ENCODE measurements around the gene SLC30A1. TPM values are rescaled to one million over a fixed set of nuclear protein-coding genes. Genes with fewer than 3 reads are reported as not detected.

Gene SLC30A1
- total RNA-seq, 4 donors from 2014 or later, result 1.3 to 3.0 (median 2.1) TPM

DNA sequence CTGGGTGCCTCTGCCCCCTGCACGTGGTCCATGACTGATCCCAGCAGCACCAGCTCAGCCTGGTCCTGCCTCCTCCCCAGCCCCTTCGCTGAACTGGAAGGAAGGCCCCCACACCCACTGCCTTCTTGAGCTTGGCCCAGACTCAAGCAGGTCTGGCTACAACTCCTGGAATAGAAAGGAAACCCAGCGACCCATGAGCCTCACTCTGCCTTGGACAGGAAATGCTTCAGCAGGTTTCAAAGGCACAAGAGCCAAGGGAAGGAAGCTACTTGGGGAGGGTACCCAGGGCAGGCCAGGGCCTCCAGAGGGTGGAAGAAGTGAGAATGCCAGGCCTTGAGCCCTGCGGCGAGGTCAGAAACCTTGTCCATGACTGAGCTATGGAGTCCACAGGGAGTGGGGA, 51.1 kb downstream of the SLC30A1 start:
- ATAC-seq (no peak), DNase-seq (no peak)
- Histone ChIP-seq H3K4me1 (peaks cover 0 to 12% of the 10 kb centered on the region in 2 donors), H3K9me3 (no peaks in the 10 kb centered on the region), H3K36me3 (no peaks in the 10 kb centered on the region), H3K4me3 (no peak overlapping the region), H3K27me3 (no peaks in the 10 kb centered on the region), H3K27ac (no peak overlapping the region)
- TF ChIP-seq POLR2A (IDR thresholded peaks at IDR 0.05), result no peak
- TF ChIP-seq, protein P1, sequence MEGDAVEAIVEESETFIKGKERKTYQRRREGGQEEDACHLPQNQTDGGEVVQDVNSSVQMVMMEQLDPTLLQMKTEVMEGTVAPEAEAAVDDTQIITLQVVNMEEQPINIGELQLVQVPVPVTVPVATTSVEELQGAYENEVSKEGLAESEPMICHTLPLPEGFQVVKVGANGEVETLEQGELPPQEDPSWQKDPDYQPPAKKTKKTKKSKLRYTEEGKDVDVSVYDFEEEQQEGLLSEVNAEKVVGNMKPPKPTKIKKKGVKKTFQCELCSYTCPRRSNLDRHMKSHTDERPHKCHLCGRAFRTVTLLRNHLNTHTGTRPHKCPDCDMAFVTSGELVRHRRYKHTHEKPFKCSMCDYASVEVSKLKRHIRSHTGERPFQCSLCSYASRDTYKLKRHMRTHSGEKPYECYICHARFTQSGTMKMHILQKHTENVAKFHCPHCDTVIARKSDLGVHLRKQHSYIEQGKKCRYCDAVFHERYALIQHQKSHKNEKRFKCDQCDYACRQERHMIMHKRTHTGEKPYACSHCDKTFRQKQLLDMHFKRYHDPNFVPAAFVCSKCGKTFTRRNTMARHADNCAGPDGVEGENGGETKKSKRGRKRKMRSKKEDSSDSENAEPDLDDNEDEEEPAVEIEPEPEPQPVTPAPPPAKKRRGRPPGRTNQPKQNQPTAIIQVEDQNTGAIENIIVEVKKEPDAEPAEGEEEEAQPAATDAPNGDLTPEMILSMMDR (IDR thresholded peaks at IDR 0.05 in 4 of 5, conservative IDR thresholded peaks at IDR 0.05 in 1 of 5), result no peak
- in situ Hi-C loops (cut with MboI; ENCODE audit: low sequenced_read_pairs in 4 of 4) (no loop called here), intact Hi-C loops (cut with DNase I; ENCODE audit: low total_unique reads) (no loop called here)

DNA sequence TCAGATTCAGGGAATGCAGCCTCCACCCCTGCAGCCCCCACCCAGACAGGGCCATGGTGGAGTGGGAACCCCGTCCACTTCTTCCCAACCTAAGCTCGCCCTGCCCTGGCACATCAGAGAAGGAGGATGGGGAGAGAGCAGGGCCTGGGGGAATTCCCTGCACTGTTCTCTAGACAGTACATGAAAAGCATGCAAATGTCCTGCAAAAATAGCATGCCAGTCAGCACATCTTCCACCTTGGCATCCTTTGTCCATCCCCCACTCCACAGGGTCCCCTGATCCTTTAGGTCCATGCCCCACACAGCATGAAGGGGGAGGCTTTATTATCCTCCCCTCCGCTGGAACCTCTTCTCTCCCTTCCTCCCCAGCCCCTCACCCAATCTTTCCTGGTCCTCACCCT, 52.0 kb downstream of the SLC30A1 start:
- intact Hi-C loops (cut with DNase I; ENCODE audit: low total_unique reads), result no loop called here
- H3K27ac ChIP-seq, result no peak overlapping the region

DNA sequence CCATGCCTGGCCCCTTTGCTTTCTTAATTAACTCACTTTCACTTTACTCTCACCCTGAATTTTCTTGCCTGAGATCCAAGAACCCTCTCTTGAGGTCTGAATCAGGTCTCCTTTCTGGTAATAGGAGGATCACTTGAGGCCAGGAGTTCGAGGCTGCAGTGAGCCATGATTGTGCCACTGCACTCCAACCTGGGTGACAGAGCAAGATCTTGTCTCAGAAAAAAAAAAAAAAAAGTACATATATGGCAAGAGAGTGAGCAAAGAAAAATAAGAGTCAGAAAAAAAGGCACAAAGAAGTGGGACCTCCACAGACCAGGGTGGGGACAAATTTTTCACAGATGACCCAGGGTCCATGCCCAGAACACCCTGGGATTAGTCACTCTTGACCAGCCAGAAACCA, 52.9 kb downstream of the SLC30A1 start:
- no peaks in the 10 kb centered on the region for H3K36me3 ChIP-seq
- peaks cover 0 to 3% of the 10 kb centered on the region in 2 donors for H3K4me1 ChIP-seq
- DNase-seq (no peak), ATAC-seq (no peak)
- no peak overlapping the region for H3K27ac ChIP-seq
- no peaks in the 10 kb centered on the region for H3K27me3 ChIP-seq
- H3K4me3 ChIP-seq, result no peak overlapping the region
- intact Hi-C loops (cut with DNase I; ENCODE audit: low total_unique reads), result no loop called here
- no peak for TF ChIP-seq POLR2A (IDR thresholded peaks at IDR 0.05)
- TF ChIP-seq, protein P1 (IDR thresholded peaks at IDR 0.05 in 4 of 5, conservative IDR thresholded peaks at IDR 0.05 in 1 of 5), result no peak
- H3K9me3 ChIP-seq, result no peaks in the 10 kb centered on the region
- in situ Hi-C loops (cut with MboI; ENCODE audit: low sequenced_read_pairs in 4 of 4), result no loop called here

More for the DNA sequence above, 52.0 kb downstream of the SLC30A1 start:
- H3K4me1 ChIP-seq, result peaks cover 0 to 8% of the 10 kb centered on the region in 2 donors
- no peaks in the 10 kb centered on the region for H3K36me3 ChIP-seq
- no peaks in the 10 kb centered on the region for H3K9me3 ChIP-seq
- in situ Hi-C loops (cut with MboI; ENCODE audit: low sequenced_read_pairs in 4 of 4), result no loop called here
- no peak overlapping the region for H3K4me3 ChIP-seq
- no peak for ATAC-seq
- DNase-seq, result no peak
- TF ChIP-seq, protein P1 (IDR thresholded peaks at IDR 0.05 in 4 of 5, conservative IDR thresholded peaks at IDR 0.05 in 1 of 5), result no peak
- TF ChIP-seq POLR2A (IDR thresholded peaks at IDR 0.05), result no peak
- no peaks in the 10 kb centered on the region for H3K27me3 ChIP-seq

DNA sequence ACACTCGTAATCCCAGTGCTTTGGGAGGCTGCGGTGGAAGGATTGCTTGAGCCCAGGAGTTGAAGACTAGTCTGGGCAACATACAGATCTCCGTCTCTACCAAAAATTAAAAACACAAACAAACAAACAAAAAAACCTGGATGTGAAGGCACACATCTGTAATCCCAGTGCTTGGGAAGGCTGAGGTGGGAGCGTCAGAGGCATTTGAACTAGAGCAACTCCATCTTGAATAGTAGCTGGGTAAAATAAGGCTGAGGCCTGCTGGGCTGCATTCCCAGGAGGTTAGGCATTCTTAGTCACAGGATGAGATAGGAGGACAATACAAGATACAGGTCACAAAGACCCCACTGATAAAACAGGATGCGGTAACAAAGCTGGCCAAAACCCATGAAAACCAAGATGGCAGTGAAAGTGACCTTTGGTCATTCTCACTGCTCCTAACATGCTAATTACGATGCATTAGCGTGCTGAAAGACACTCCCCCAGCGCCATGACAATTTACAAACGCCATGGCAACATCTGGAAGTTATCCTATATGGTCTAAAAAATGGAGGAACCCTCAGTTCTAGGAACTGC, 53.8 kb downstream of the SLC30A1 start:
- no peak for ATAC-seq
- Histone ChIP-seq H3K9me3 (no peaks in the 10 kb centered on the region), H3K4me3 (no peak overlapping the region), H3K27me3 (no peaks in the 10 kb centered on the region), H3K27ac (no peak overlapping the region), H3K4me1 (no peaks in the 10 kb centered on the region), H3K36me3 (no peaks in the 10 kb centered on the region)
- intact Hi-C loops (cut with DNase I; ENCODE audit: low total_unique reads), result no loop called here
- in situ Hi-C loops (cut with MboI; ENCODE audit: low sequenced_read_pairs in 4 of 4), result no loop called here
- TF ChIP-seq, protein P1 (IDR thresholded peaks at IDR 0.05 in 4 of 5, conservative IDR thresholded peaks at IDR 0.05 in 1 of 5), result no peak
- TF ChIP-seq POLR2A (IDR thresholded peaks at IDR 0.05), result no peak
- DNase-seq, result no peak

DNA sequence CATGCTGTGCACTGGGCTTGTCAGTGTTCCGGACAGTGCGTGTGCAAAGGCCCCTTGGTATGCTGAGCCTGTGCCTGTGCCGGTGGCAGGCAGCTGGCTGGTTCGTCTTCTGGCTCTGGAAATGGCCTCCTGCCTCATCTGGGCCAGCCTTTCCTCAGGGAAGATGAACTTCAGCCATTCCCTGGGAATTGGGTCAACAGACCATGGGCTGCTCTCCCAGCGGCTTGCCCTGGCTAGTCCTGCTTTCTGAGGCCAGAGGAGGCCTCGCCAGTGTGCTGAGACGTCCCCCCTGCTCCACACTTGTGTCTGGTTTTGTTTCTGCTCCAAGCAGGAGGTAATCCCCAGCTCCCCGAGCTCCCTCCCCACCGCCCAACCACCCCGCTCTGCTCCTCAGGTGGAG, 54.4 kb downstream of the SLC30A1 start:
- Histone ChIP-seq H3K36me3 (no peaks in the 10 kb centered on the region), H3K4me3 (no peak overlapping the region), H3K9me3 (no peaks in the 10 kb centered on the region), H3K27ac (no peak overlapping the region), H3K4me1 (no peaks in the 10 kb centered on the region), H3K27me3 (no peaks in the 10 kb centered on the region)
- in situ Hi-C loops (cut with MboI; ENCODE audit: low sequenced_read_pairs in 4 of 4), result no loop called here
- no peak for ATAC-seq
- no peak for TF ChIP-seq POLR2A (IDR thresholded peaks at IDR 0.05)
- TF ChIP-seq, protein P1 (IDR thresholded peaks at IDR 0.05 in 4 of 5, conservative IDR thresholded peaks at IDR 0.05 in 1 of 5), result no peak
- intact Hi-C loops (cut with DNase I; ENCODE audit: low total_unique reads), result no loop called here
- no peak for DNase-seq
